Hepatocyte (in vitro differentiated cells): ENCODE results near the gene SIN3B. TPM values are rescaled to one million over a fixed set of nuclear protein-coding genes. Genes with fewer than 3 reads are reported as not detected.

Experiments used
- DNase-seq: peaks from one replicate; pipeline ENCODE4 v3.0.0-alpha.2; 2016; ENCODE audit warnings: low spot score
- H2AFZ ChIP-seq: fragments of 200-600 bp; sonication (generic); 2 replicates; pipeline ENCODE4 v1.6.0; 2016; ENCODE audit warnings: antibody characterized with exemption, mild to moderate bottlenecking
- H3K27ac ChIP-seq: fragments of 200-600 bp; sonication (generic); 2 replicates; pipeline ENCODE4 v1.5.1; 2016; ENCODE audit warnings: mild to moderate bottlenecking
- H3K27me3 ChIP-seq: fragments of 200-600 bp; sonication (generic); 2 replicates; pipeline ENCODE4 v1.6.1; 2016
- H3K36me3 ChIP-seq: fragments of 200-600 bp; sonication (generic); replicated peaks from 2 replicates; pipeline ENCODE4 v1.5.1; 2016; ENCODE audit warnings: low read depth; ENCODE audit not compliant: insufficient read depth
- H3K4me1 ChIP-seq: fragments of 200-600 bp; sonication (generic); 2 replicates; pipeline ENCODE4 v1.5.1; 2016; ENCODE audit warnings: mild to moderate bottlenecking, moderate library complexity; ENCODE audit not compliant: insufficient read depth
- H3K4me2 ChIP-seq: fragments of 200-600 bp; sonication (generic); 2 replicates; pipeline ENCODE4 v1.6.0; 2016
- H3K4me3 ChIP-seq: fragments of 200-600 bp; sonication (generic); 2 replicates; pipeline ENCODE4 v1.5.1; 2016; ENCODE audit warnings: mild to moderate bottlenecking
- H3K79me2 ChIP-seq: fragments of 200-600 bp; sonication (generic); 2 replicates; pipeline ENCODE4 v1.6.0; 2017; ENCODE audit warnings: mild to moderate bottlenecking
- H3K9me2 ChIP-seq: fragments of 200-600 bp; sonication (generic); replicated peaks from 2 replicates; pipeline ENCODE4 v1.6.0; 2017; ENCODE audit warnings: mild to moderate bottlenecking; ENCODE audit not compliant: insufficient read depth
- H3K9me3 ChIP-seq: fragments of 200-600 bp; sonication (generic); 2 replicates; pipeline ENCODE4 v1.5.1; 2016; ENCODE audit warnings: low read depth, mild to moderate bottlenecking
- H4K20me1 ChIP-seq: fragments of 200-600 bp; sonication (generic); 2 replicates; pipeline ENCODE4 v1.6.0; 2016; ENCODE audit warnings: mild to moderate bottlenecking; ENCODE audit not compliant: insufficient read depth, poor library complexity, severe bottlenecking
- EZH2 ChIP-seq: fragments of 200-600 bp; sonication (generic); IDR thresholded peaks from 2 replicates; pipeline ENCODE4 v1.6.1; 2016; ENCODE audit warnings: antibody characterized with exemption, mild to moderate bottlenecking, borderline replicate concordance
- EZH2phosphoT487 ChIP-seq: fragments of 200-600 bp; sonication (generic); IDR thresholded peaks from one replicate; pipeline ENCODE4 v1.6.1; 2018; ENCODE audit warnings: antibody characterized with exemption, mild to moderate bottlenecking, low read depth, moderate library complexity; ENCODE audit not compliant: unreplicated experiment, severe bottlenecking
- WGBS: methylation state at CpG from one replicate; pipeline ENCODE4 v1.1.6; 2016; ENCODE audit warnings: low lambda C conversion rate; ENCODE audit errors: missing lambda C conversion rate; 5-methylcytosine and 5-hydroxymethylcytosine counted together
- polyA plus RNA-seq: library from polyadenylated mRNA; unstranded; fragments of >200 nt; fragmentation: Nextera tagmentation; extraction: Ambion mirVana; gene quantifications from 2 replicates; pipeline ENCODE4 v1.2.1, GENCODE V29; 2016
- total RNA-seq: library from RNA; depleted of rRNA; stranded (reverse); fragments of >200 nt; gene quantifications from 2 replicates; pipeline ENCODE4 v1.2.3, GENCODE V29; 2014
- TF ChIP-seq, protein P1 (sequence below): fragments of 200-600 bp; sonication (generic); IDR thresholded peaks from 2 replicates; pipeline ENCODE4 v1.5.1; 2016; ENCODE audit warnings: antibody characterized with exemption, mild to moderate bottlenecking; ENCODE audit not compliant: poor library complexity

SIN3B gene
- total and polyA plus RNA-seq, 2 experiments from 2014 or later: 17.0 to 21.9 TPM

DNA sequence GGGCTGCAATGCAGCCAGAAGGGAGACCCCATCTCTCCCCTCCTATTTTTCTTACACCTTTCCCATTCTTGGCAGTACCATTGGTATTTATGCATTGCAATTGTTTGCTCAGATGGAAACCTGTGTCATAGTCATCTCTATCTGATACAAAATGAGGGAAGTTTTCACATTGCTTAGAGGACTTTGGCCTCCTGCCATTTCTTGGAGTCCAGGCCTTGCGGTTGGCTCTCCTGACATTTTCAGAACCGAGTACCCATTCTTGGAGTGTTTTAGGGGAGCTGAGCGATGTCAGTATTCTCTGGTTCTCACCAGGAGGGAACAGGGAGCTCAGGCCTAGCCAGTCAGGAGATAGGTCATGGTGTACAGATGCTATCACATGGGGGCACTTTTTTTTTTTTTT, 1.5 kb downstream of the SIN3B start:
- Histone ChIP-seq H3K27me3 (no peaks in the 10 kb centered on the region), H3K4me2 (peak overlapping the region; percentile 96), H3K36me3 (no peaks in the 10 kb centered on the region), H4K20me1 (no peaks in the 10 kb centered on the region), H3K9me3 (no peaks in the 10 kb centered on the region), H3K4me3 (no peak overlapping the region), H3K9me2 (no peaks in the 10 kb centered on the region), H3K79me2 (peaks cover 30% of the 10 kb centered on the region), H2AFZ (no peak overlapping the region), H3K4me1 (peaks cover 10% of the 10 kb centered on the region), H3K27ac (no peak overlapping the region)
- TF ChIP-seq EZH2 (no peak), EZH2phosphoT487 (no peak)
- TF ChIP-seq, protein P1, sequence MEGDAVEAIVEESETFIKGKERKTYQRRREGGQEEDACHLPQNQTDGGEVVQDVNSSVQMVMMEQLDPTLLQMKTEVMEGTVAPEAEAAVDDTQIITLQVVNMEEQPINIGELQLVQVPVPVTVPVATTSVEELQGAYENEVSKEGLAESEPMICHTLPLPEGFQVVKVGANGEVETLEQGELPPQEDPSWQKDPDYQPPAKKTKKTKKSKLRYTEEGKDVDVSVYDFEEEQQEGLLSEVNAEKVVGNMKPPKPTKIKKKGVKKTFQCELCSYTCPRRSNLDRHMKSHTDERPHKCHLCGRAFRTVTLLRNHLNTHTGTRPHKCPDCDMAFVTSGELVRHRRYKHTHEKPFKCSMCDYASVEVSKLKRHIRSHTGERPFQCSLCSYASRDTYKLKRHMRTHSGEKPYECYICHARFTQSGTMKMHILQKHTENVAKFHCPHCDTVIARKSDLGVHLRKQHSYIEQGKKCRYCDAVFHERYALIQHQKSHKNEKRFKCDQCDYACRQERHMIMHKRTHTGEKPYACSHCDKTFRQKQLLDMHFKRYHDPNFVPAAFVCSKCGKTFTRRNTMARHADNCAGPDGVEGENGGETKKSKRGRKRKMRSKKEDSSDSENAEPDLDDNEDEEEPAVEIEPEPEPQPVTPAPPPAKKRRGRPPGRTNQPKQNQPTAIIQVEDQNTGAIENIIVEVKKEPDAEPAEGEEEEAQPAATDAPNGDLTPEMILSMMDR: no peak
- DNase-seq: no peak
- WGBS: 95% methylated on average over 3 of the region's 3 CpGs

DNA sequence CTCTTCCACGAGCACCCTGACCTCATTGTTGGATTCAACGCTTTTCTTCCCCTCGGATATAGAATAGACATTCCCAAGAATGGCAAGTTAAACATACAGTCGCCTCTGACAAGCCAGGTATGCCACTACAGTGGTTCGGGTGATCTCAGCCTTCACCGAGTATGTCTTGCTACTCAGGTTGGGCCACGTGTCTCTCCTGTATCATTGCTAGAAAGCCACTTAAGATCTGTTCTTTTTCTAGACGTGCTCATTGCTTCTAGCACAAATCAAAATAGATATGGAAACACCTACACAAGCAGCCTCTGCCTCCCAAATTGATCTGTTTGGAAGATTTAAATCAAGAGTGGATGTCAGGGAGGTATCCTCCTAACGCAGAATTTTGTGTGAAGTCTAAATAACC, 2.3 kb downstream of the SIN3B start:
- peaks cover 10% of the 10 kb centered on the region for H3K4me1 ChIP-seq
- 97% methylated on average over 9 of the region's 9 CpGs for WGBS
- no peaks in the 10 kb centered on the region for H3K36me3 ChIP-seq
- no peaks in the 10 kb centered on the region for H4K20me1 ChIP-seq
- no peak overlapping the region for H2AFZ ChIP-seq
- peaks cover 33% of the 10 kb centered on the region for H3K79me2 ChIP-seq
- no peaks in the 10 kb centered on the region for H3K9me2 ChIP-seq
- no peaks in the 10 kb centered on the region for H3K27me3 ChIP-seq
- no peak overlapping the region for H3K27ac ChIP-seq
- DNase-seq: no peak
- H3K4me3 ChIP-seq: no peak overlapping the region
- H3K9me3 ChIP-seq: no peaks in the 10 kb centered on the region
- H3K4me2 ChIP-seq: no peak overlapping the region
- TF ChIP-seq EZH2: no peak
- TF ChIP-seq, protein P1: no peak
- TF ChIP-seq EZH2phosphoT487: no peak

- H3K4me3 ChIP-seq: no peak overlapping the region
- no peak overlapping the region for H2AFZ ChIP-seq
- peaks cover 10% of the 10 kb centered on the region for H3K4me1 ChIP-seq
- no peaks in the 10 kb centered on the region for H3K27me3 ChIP-seq
- H4K20me1 ChIP-seq: no peaks in the 10 kb centered on the region
- H3K79me2 ChIP-seq: peaks cover 29% of the 10 kb centered on the region
- TF ChIP-seq EZH2 (no peak), EZH2phosphoT487 (no peak)
- TF ChIP-seq, protein P1: no peak
- H3K4me2 ChIP-seq: no peak overlapping the region
- no peaks in the 10 kb centered on the region for H3K9me3 ChIP-seq
- no peaks in the 10 kb centered on the region for H3K9me2 ChIP-seq
- DNase-seq: no peak
- H3K36me3 ChIP-seq: no peaks in the 10 kb centered on the region
- no peak overlapping the region for H3K27ac ChIP-seq
- WGBS: 97% methylated on average over 13 of the region's 13 CpGs
Measured at GRCh38 chr19:16834747-16835146, 5.5 kb downstream of the SIN3B start.
